HEK293 (cell line): ENCODE measurements around the gene NPR2.
A peak's percentile ranks its signal among the peaks of the same experiment; 100 is the strongest.

Source experiments
- BCL11A ChIP-seq: fragments of 450-650 bp; formaldehyde crosslinking; IDR thresholded peaks from 2 replicates; pipeline ENCODE4 v1.5.1; 2016; ENCODE audit warnings: low read depth, missing biosample characterization, missing genetic modification characterization
- KLF8 ChIP-seq: fragments of 450-650 bp; formaldehyde crosslinking; IDR thresholded peaks from 2 replicates; pipeline ENCODE4 v1.5.1; 2016; ENCODE audit warnings: missing biosample characterization, missing genetic modification characterization
- YY2 ChIP-seq: fragments of 450-650 bp; formaldehyde crosslinking; IDR thresholded peaks from 2 replicates; pipeline ENCODE4 v1.5.1; 2016; ENCODE audit warnings: missing biosample characterization, missing genetic modification characterization
- ZBTB17 ChIP-seq: fragments of 450-650 bp; formaldehyde crosslinking; IDR thresholded peaks from 2 replicates; pipeline ENCODE4 v1.5.1; 2016; ENCODE audit warnings: missing biosample characterization, missing genetic modification characterization
- ZBTB20 ChIP-seq: fragments of 450-650 bp; formaldehyde crosslinking; IDR thresholded peaks from 2 replicates; pipeline ENCODE4 v1.5.1; 2016; ENCODE audit warnings: missing biosample characterization, missing genetic modification characterization
- ZNF146 ChIP-seq: fragments of 450-650 bp; formaldehyde crosslinking; IDR thresholded peaks from 2 replicates; pipeline ENCODE4 v1.5.1; 2016; ENCODE audit warnings: missing biosample characterization, missing genetic modification characterization
- ZNF16 ChIP-seq: fragments of 450-650 bp; formaldehyde crosslinking; IDR thresholded peaks from 2 replicates; pipeline ENCODE4 v1.5.1; 2016; ENCODE audit warnings: low read depth, missing biosample characterization, missing genetic modification characterization
- ZNF266 ChIP-seq: fragments of 450-650 bp; formaldehyde crosslinking; IDR thresholded peaks from 2 replicates; pipeline ENCODE4 v1.5.1; 2016; ENCODE audit warnings: missing biosample characterization, missing genetic modification characterization, low read depth
- ZNF302 ChIP-seq: fragments of 450-650 bp; formaldehyde crosslinking; IDR thresholded peaks from 2 replicates; pipeline ENCODE4 v1.5.1; 2016; ENCODE audit warnings: missing biosample characterization, missing genetic modification characterization, low read depth
- ZNF391 ChIP-seq: fragments of 450-650 bp; formaldehyde crosslinking; IDR thresholded peaks from 2 replicates; pipeline ENCODE4 v1.5.1; 2016; ENCODE audit warnings: low read depth, missing biosample characterization, missing genetic modification characterization, borderline replicate concordance
- ZNF394 ChIP-seq: fragments of 450-650 bp; formaldehyde crosslinking; IDR thresholded peaks from 2 replicates; pipeline ENCODE4 v1.5.1; 2016; ENCODE audit warnings: missing biosample characterization, missing genetic modification characterization, mild to moderate bottlenecking, moderate library complexity, borderline replicate concordance
- ZNF529 ChIP-seq: fragments of 450-650 bp; formaldehyde crosslinking; IDR thresholded peaks from 2 replicates; pipeline ENCODE4 v1.5.1; 2017; ENCODE audit warnings: missing genetic modification characterization, missing biosample characterization; ENCODE audit not compliant: insufficient replicate concordance
- ZNF530 ChIP-seq: fragments of 450-650 bp; formaldehyde crosslinking; IDR thresholded peaks from 2 replicates; pipeline ENCODE4 v1.5.1; 2016; ENCODE audit warnings: low read depth, missing biosample characterization, missing genetic modification characterization
- ZNF623 ChIP-seq: fragments of 450-650 bp; formaldehyde crosslinking; IDR thresholded peaks from 2 replicates; pipeline ENCODE4 v1.5.1; 2016; ENCODE audit warnings: missing biosample characterization, missing genetic modification characterization
- ZNF624 ChIP-seq: fragments of 450-650 bp; formaldehyde crosslinking; IDR thresholded peaks from 2 replicates; pipeline ENCODE4 v1.5.1; 2017; ENCODE audit warnings: missing biosample characterization, missing genetic modification characterization
- ZNF677 ChIP-seq: fragments of 450-650 bp; IDR thresholded peaks from 2 replicates; pipeline ENCODE4 v1.5.0; 2018; ENCODE audit warnings: missing biosample characterization, mild to moderate bottlenecking, missing genetic modification characterization, moderate library complexity
- ZNF747 ChIP-seq: fragments of 450-650 bp; formaldehyde crosslinking; IDR thresholded peaks from 2 replicates; pipeline ENCODE4 v1.5.1; 2016; ENCODE audit warnings: missing biosample characterization, missing genetic modification characterization
- ZSCAN23 ChIP-seq: fragments of 450-650 bp; formaldehyde crosslinking; IDR thresholded peaks from 2 replicates; pipeline ENCODE4 v1.5.1; 2016; ENCODE audit warnings: missing biosample characterization, missing genetic modification characterization
- TF ChIP-seq, protein P1 (sequence below): fragments of 450-650 bp; formaldehyde crosslinking; IDR thresholded peaks from 2 replicates; pipeline ENCODE4 v1.5.1; 2016; ENCODE audit warnings: missing biosample characterization, missing genetic modification characterization, borderline replicate concordance
- TF ChIP-seq, protein P2 (sequence below): fragments of 450-650 bp; formaldehyde crosslinking; IDR thresholded peaks from 2 replicates; pipeline ENCODE4 v1.5.0; 2017; ENCODE audit warnings: missing biosample characterization, missing genetic modification characterization, borderline replicate concordance
- TF ChIP-seq, protein P3 (sequence below): fragments of 450-650 bp; formaldehyde crosslinking; IDR thresholded peaks from 2 replicates; pipeline ENCODE4 v1.5.1; 2016; ENCODE audit warnings: missing biosample characterization, missing genetic modification characterization
- TF ChIP-seq, protein P4 (sequence below): fragments of 450-650 bp; formaldehyde crosslinking; conservative IDR thresholded peaks from 2 replicates; pipeline ENCODE4 v1.5.1; 2016; ENCODE audit warnings: low read depth, missing biosample characterization, missing genetic modification characterization
- TF ChIP-seq, protein P5 (sequence below): sonication (generic); formaldehyde crosslinking; IDR thresholded peaks from 2 replicates; pipeline ENCODE4 v1.8.1; 2022; ENCODE audit warnings: mild to moderate bottlenecking, moderate library complexity, missing genetic modification reagents

NPR2 gene

DNA sequence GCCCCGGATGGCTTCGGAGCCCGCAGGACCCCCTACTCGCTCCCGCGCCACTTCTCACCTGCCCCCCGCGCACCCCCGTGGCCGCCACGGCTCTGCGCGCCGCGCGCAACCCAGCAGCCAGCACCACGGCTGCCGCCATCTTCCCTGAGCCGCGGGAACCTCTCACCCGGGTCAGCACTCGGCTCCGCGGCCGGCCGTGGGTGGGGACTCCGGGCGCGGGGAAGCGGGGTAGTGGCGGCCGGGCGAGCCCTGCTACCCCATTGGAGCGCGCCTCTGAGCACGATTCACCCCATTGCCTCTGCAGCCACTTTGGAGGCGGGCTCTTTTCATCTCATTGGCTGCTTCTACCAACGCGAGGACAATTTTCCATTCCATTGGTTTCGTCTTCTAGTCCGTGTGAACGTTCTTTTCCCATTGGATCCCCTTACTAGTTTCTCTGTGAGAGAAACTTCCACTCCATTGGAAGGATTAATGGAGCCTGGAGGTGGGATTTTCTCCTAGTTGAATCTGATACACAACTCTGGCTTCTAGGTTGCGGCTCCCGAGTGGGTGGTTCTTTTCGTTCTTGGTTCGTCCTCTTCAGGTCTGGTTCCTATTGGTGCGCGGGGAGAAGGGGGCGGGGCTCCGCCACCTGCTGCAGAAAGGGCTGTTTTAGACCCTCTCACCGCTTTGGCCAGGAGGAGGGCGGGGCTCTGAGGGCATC, 23.6 kb downstream of the NPR2 start, which contains the start of gene HINT2 (continued):
- TF ChIP-seq, protein P1, sequence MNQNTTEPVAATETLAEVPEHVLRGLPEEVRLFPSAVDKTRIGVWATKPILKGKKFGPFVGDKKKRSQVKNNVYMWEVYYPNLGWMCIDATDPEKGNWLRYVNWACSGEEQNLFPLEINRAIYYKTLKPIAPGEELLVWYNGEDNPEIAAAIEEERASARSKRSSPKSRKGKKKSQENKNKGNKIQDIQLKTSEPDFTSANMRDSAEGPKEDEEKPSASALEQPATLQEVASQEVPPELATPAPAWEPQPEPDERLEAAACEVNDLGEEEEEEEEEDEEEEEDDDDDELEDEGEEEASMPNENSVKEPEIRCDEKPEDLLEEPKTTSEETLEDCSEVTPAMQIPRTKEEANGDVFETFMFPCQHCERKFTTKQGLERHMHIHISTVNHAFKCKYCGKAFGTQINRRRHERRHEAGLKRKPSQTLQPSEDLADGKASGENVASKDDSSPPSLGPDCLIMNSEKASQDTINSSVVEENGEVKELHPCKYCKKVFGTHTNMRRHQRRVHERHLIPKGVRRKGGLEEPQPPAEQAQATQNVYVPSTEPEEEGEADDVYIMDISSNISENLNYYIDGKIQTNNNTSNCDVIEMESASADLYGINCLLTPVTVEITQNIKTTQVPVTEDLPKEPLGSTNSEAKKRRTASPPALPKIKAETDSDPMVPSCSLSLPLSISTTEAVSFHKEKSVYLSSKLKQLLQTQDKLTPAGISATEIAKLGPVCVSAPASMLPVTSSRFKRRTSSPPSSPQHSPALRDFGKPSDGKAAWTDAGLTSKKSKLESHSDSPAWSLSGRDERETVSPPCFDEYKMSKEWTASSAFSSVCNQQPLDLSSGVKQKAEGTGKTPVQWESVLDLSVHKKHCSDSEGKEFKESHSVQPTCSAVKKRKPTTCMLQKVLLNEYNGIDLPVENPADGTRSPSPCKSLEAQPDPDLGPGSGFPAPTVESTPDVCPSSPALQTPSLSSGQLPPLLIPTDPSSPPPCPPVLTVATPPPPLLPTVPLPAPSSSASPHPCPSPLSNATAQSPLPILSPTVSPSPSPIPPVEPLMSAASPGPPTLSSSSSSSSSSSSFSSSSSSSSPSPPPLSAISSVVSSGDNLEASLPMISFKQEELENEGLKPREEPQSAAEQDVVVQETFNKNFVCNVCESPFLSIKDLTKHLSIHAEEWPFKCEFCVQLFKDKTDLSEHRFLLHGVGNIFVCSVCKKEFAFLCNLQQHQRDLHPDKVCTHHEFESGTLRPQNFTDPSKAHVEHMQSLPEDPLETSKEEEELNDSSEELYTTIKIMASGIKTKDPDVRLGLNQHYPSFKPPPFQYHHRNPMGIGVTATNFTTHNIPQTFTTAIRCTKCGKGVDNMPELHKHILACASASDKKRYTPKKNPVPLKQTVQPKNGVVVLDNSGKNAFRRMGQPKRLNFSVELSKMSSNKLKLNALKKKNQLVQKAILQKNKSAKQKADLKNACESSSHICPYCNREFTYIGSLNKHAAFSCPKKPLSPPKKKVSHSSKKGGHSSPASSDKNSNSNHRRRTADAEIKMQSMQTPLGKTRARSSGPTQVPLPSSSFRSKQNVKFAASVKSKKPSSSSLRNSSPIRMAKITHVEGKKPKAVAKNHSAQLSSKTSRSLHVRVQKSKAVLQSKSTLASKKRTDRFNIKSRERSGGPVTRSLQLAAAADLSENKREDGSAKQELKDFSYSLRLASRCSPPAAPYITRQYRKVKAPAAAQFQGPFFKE (tag by site-specific recombination), result no peak
- TF ChIP-seq ZNF623 (tag by site-specific recombination), result no peak
- TF ChIP-seq ZNF302 (tag by site-specific recombination), result no peak
- TF ChIP-seq ZNF394, result 0 out of 2 replicates have a peak, but pooled peaks have one; percentile 20
- TF ChIP-seq, protein P2, sequence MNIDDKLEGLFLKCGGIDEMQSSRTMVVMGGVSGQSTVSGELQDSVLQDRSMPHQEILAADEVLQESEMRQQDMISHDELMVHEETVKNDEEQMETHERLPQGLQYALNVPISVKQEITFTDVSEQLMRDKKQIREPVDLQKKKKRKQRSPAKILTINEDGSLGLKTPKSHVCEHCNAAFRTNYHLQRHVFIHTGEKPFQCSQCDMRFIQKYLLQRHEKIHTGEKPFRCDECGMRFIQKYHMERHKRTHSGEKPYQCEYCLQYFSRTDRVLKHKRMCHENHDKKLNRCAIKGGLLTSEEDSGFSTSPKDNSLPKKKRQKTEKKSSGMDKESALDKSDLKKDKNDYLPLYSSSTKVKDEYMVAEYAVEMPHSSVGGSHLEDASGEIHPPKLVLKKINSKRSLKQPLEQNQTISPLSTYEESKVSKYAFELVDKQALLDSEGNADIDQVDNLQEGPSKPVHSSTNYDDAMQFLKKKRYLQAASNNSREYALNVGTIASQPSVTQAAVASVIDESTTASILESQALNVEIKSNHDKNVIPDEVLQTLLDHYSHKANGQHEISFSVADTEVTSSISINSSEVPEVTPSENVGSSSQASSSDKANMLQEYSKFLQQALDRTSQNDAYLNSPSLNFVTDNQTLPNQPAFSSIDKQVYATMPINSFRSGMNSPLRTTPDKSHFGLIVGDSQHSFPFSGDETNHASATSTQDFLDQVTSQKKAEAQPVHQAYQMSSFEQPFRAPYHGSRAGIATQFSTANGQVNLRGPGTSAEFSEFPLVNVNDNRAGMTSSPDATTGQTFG (tag by site-specific recombination), result no peak
- no peak for TF ChIP-seq ZNF16 (tag by site-specific recombination)
- TF ChIP-seq, protein P3, sequence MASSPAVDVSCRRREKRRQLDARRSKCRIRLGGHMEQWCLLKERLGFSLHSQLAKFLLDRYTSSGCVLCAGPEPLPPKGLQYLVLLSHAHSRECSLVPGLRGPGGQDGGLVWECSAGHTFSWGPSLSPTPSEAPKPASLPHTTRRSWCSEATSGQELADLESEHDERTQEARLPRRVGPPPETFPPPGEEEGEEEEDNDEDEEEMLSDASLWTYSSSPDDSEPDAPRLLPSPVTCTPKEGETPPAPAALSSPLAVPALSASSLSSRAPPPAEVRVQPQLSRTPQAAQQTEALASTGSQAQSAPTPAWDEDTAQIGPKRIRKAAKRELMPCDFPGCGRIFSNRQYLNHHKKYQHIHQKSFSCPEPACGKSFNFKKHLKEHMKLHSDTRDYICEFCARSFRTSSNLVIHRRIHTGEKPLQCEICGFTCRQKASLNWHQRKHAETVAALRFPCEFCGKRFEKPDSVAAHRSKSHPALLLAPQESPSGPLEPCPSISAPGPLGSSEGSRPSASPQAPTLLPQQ, result peak; percentile 53
- no peak for TF ChIP-seq ZNF624 (tag by site-specific recombination)
- no peak for TF ChIP-seq BCL11A (tag by site-specific recombination)
- no peak for TF ChIP-seq ZNF529
- TF ChIP-seq ZNF677 (tag by site-specific recombination), result no peak
- TF ChIP-seq ZSCAN23 (tag by site-specific recombination), result no peak
- TF ChIP-seq, protein P4, sequence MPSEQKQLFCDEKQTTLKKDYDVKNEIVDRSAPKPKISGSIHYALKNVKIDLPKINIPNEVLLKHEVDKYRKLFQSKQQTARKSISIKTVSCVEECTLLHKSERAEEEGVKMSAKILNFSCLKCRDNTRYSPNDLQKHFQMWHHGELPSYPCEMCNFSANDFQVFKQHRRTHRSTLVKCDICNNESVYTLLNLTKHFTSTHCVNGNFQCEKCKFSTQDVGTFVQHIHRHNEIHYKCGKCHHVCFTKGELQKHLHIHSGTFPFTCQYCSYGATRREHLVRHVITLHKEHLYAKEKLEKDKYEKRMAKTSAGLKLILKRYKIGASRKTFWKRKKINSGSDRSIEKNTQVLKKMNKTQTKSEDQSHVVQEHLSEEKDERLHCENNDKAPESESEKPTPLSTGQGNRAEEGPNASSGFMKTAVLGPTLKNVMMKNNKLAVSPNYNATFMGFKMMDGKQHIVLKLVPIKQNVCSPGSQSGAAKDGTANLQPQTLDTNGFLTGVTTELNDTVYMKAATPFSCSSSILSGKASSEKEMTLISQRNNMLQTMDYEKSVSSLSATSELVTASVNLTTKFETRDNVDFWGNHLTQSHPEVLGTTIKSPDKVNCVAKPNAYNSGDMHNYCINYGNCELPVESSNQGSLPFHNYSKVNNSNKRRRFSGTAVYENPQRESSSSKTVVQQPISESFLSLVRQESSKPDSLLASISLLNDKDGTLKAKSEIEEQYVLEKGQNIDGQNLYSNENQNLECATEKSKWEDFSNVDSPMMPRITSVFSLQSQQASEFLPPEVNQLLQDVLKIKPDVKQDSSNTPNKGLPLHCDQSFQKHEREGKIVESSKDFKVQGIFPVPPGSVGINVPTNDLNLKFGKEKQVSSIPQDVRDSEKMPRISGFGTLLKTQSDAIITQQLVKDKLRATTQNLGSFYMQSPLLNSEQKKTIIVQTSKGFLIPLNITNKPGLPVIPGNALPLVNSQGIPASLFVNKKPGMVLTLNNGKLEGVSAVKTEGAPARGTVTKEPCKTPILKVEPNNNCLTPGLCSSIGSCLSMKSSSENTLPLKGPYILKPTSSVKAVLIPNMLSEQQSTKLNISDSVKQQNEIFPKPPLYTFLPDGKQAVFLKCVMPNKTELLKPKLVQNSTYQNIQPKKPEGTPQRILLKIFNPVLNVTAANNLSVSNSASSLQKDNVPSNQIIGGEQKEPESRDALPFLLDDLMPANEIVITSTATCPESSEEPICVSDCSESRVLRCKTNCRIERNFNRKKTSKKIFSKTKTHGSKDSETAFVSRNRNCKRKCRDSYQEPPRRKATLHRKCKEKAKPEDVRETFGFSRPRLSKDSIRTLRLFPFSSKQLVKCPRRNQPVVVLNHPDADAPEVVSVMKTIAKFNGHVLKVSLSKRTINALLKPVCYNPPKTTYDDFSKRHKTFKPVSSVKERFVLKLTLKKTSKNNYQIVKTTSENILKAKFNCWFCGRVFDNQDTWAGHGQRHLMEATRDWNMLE (tag by site-specific recombination), result no peak; the same call in 1 of the 2 replicates
- no peak; the same call in 1 of the 2 replicates for TF ChIP-seq ZBTB17 (tag by site-specific recombination)
- no peak for TF ChIP-seq ZNF747 (tag by site-specific recombination)
- TF ChIP-seq YY2 (tag by site-specific recombination), result peak; percentile 84
- TF ChIP-seq ZBTB20 (tag by site-specific recombination), result peak; percentile 65; the same call in 1 of the 2 replicates
- TF ChIP-seq ZNF266 (tag by site-specific recombination), result no peak
- TF ChIP-seq, protein P5, sequence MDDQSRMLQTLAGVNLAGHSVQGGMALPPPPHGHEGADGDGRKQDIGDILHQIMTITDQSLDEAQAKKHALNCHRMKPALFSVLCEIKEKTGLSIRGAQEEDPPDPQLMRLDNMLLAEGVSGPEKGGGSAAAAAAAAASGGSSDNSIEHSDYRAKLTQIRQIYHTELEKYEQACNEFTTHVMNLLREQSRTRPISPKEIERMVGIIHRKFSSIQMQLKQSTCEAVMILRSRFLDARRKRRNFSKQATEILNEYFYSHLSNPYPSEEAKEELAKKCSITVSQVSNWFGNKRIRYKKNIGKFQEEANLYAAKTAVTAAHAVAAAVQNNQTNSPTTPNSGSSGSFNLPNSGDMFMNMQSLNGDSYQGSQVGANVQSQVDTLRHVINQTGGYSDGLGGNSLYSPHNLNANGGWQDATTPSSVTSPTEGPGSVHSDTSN (CRISPR knock-in tag), result peak; percentile 27; the same call in 1 of the 2 replicates
- TF ChIP-seq KLF8 (tag by site-specific recombination), result no peak
- no peak for TF ChIP-seq ZNF391
- TF ChIP-seq ZNF530 (tag by site-specific recombination), result no peak
- TF ChIP-seq ZNF146 (tag by site-specific recombination), result no peak
